Measurements from ENCODE around the gene VRK3.

Gene VRK3

GRCh38 chr19:50026550-50026906 is 1.4 kb upstream of the VRK3 start:
- no peak for DNase-seq

- peak; percentile 96 for DNase-seq
Observed at GRCh38 chr19:50025794-50026549, 800 bp upstream of the VRK3 start, which contains the start of gene ZNF473. ZNF473 (plus strand) TSS chr19:50026005; CDS start chr19:50031083, 5,078 bp downstream.

- DNase-seq = peak; percentile 58
Observed at GRCh38 chr19:50024719-50025021, 502 bp downstream of the VRK3 start.

DNA sequence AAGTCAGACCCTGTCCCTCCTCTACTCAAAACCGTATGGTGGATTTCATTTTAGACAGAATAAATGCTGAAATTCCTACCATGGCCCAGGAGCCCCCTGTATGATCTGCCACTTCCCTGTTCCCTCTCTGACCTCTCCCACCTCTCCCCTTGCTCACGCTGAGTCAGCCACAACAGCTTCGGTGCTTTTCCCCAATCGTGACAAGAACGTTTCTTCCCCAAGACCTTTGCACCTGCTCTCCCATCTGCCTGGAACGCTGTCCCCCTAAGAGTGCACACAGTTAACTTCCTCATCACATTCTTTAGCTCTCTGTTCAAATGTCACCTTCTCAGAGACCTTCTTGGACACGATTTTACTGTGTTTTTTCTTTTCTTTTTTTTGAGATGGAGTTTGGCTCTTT is 2.3 kb downstream of the VRK3 start:
- no peak for DNase-seq

- peak; percentile 89 for DNase-seq
Observed at GRCh38 chr19:50020481-50020880, 4.7 kb downstream of the VRK3 start.

GRCh38 chr19:50016225-50016807 is 8.9 kb downstream of the VRK3 start:
- no peak for DNase-seq

- DNase-seq = peak; percentile 18
Observed at GRCh38 chr19:50008532-50008931, 16.6 kb downstream of the VRK3 start.

GRCh38 chr19:50007947-50008346 is 17.2 kb downstream of the VRK3 start:
- no peak for DNase-seq

DNA sequence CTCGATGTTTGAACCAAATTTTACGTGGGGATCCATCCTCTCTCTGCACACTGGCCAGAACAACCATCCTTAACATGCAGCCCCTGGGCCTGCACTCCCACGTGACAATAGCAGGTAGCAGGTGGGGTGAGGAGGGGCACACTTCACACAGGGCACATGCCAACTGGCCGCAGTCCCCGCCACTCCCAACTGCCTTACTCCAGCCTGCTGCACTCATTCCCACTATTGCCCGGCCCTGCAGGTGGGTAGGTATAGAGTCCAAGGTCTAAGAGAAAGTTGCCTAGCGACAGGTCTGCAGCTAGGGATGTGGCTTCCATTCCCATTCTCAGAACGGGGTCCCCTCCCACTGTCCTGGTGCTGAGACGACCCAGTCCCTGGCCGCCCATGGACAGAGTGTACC is 18.0 kb downstream of the VRK3 start:
- no peak for DNase-seq

DNA sequence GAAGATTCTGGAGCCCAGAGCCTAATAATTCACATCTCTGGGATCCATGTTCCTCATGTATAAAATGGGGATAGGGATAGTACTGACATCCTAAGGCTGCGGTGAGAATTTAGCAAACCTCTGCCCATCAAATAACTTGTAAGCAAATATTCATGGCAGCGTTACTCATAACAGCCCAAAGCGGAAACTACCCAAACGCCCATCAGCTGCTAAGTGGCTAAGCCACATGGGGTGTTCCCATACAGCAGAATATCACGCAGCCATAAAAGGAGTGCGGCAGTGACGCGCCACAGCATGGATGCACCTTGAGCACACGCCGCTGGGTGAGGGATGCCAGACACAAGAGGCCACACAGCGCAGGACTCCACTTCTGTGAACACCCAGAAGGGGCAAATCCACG is 19.7 kb downstream of the VRK3 start:
- no peak for DNase-seq

DNA sequence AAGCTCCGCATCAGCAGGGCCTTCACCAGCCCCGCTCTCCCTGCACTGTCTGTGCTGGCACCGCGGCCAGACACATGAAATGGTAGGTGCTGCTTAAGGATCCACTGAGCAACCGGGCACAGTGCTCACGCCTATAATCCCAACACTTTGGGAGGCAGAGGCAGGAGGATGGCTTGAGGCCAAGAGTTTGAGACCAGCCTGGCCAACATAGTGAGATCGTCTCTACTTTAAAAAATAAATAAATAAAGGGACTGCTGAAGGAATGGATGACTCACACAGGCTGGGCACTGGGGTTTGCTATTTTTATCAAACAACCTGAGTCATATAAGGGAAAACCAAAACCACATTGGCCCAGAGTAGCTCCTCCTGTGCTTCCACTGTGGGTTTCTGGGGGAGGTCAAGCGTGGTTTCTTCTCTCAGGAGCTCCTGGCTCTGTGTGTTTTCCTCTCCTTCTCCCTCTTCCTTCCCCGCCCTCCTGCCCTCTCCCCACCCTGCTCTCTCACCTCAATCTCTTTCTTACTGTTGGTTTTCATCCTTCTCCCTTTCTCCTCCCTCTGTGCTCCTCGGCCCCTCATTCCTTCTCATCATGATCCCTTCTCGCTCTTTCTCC is 21.3 kb downstream of the VRK3 start:
- DNase-seq = peak; percentile 46

- no peak for DNase-seq
Observed at GRCh38 chr19:50003254-50003788, 21.9 kb downstream of the VRK3 start.

DNA sequence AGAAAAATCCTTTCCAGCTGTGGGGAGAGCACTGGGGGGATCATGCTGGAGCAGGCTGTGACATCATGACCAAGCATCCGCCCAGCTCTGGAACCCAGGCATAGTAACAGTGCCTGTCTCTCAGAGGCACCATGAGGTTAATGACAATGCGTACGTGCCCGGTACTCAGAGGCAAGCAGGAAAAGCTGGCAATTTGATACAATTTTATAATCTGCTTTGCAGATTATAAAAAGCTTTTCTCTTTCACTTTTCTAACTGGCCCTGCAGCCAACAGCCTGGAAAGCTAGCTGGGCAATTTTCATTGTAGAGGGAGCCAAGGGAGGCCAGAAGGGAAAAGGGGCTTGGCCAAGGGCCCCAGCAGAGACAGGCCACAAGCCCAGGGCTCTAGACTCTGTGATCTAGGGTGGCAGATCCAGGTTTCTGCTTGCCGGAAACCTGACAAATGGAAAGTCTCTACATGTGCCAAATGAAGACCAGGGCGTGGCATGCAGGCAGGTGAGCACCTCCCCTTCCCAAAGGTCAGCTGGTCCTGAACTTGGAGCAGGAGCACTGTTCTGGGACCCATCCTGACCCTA is 22.7 kb downstream of the VRK3 start:
- no peak for DNase-seq

- no peak for DNase-seq
Observed at GRCh38 chr19:50001775-50002174, 23.4 kb downstream of the VRK3 start.

GRCh38 chr19:50000841-50001557 is 24.2 kb downstream of the VRK3 start:
- DNase-seq = no peak

GRCh38 chr19:50000038-50000840 is 24.9 kb downstream of the VRK3 start:
- DNase-seq = no peak

DNA sequence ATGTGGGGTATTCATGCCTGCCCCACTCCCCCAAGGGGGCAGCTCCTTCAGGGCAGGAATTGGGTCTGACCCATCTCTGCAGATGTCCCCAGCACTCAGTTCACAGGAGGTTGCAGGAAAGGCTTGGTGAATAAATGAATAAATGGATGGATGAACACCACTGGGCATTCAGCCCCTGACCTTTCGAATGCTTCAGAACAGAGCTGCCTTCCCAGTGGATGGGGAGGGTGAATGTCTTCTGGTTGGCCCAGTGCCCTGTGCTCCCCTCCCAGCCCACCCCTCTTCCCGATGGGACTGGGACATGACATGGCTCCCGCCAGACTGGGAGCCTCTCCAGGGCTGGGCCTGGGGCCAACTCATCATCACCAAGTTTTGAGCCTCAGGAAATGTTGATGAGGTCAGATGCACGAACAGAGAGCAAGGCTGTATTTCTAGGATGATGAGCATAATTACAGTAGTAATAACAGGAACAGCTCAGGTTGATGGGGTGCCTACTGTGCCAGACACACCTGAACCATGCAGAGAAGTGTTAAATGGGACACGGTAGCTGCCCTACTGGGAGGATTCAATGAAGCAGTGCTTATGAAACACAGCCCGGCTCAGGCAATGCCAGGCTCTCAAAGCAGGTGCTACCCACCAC is 25.7 kb downstream of the VRK3 start:
- no peak for DNase-seq

DNA sequence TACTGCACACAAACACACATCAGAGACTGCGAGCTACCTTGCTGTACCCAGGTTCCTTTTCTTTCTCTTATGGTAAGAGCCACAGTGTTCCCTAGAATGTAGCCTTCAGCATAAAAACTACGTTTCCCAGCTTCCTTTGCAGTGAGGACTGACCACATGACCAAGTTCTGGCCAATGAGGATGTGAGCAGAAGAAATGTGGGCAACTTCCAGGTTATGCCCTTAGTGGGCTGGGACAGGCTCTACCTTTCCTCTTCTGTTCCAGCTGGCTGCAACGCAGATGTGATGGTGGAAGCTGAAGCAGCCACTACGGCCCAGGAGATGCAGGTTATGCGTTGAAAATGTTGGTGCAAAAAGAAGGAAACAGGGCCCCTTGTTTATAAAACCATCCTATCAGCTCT is 27.5 kb downstream of the VRK3 start:
- peak; percentile 64 for DNase-seq

- peak; percentile 39 for DNase-seq
Observed at GRCh38 chr19:49988433-49988832, 36.7 kb downstream of the VRK3 start.

DNA sequence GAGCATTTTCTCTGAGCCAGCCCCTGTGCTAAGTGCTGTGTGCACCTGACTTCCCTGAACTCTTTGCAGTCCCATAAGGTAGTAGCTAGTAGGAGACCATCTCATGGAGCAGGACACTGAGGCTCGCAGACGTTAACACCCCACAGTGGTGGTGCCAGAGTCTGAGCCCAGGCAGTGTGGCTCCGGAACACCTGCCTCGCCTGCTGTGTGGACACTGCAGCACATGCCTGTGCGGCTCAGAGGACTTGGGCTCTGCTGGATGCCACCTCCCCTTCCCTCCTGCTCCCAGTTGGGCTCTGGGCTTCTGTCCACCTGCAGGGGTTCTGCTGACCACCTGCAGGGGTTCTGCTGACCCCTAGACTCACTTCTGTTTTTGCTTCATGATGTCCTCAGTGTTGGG is 37.2 kb downstream of the VRK3 start:
- no peak for DNase-seq

DNA sequence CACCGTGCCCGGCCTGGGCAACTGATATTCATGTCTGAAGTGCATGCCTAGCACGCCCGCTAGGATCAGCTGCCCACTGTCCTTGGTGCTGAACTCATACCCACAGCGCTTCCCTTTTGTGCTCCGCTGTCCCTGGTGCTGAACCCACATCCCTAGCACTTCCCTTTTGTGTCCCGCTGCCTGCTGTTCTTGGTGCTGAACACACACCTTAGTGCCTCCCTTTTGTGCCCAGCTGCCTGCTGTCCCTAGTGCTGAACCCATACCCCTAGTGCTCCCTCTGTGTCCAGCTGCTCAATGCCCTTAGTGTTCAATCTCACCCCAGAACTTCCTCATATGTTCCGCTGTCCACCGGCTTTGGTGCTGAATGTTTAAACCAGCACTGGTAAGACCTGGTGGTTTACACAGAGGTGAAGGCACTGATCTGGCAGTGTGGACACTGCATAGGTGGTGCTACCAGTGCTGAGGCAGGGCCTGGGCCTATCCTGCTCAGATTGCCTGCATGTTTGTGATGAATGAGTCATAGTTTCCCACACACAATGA is 37.9 kb downstream of the VRK3 start:
- DNase-seq = peak; percentile 88

DNA sequence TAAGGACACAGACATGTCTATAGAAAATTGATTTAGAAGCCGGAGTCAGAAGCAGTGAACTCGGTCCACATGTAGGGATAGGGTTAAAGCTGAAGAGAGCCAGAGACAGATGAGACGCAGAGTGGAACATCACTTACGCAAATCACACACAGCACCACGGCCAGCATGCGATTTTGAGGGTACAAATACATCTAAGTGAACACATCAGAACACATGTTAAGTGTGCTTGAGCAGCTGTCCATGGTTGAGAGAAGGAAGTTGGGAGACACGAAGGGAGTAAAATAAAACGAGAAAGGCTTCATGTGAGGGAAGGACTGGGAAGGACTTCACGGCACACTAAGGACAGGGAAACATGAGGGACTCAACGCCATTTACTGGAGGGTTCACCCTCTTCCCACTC is 38.8 kb downstream of the VRK3 start:
- no peak for DNase-seq
